AG04449 (cell line): ENCODE measurements around the gene DEPP1.

Experiments
- CTCF ChIA-PET: fragments of 350-600 bp; formaldehyde crosslinking; extraction: SDS; loops from one replicate; lab custom pipeline; 2021; ENCODE audit warnings: antibody characterized with exemption; lab: Yijun Ruan, JAX
- POLR2A ChIA-PET: fragments of 400-600, 350-600 bp; formaldehyde crosslinking; extraction: SDS; loops from one replicate; lab custom pipeline; 2020; ENCODE audit warnings: antibody characterized with exemption, inconsistent platforms; lab: Yijun Ruan, JAX
- DNase-seq: peaks from one replicate; pipeline ENCODE4 v3.0.0-alpha.2; 2010; ENCODE audit warnings: low read depth, low spot score
- H3K4me3 ChIP-seq: 2 replicates; pipeline ENCODE4 v1.5.1; 2011; ENCODE audit warnings: low read depth, mild to moderate bottlenecking, control low read depth, low read length
- CTCF ChIP-seq: IDR thresholded peaks from one replicate; pipeline ENCODE4 v1.5.1; 2011; ENCODE audit warnings: mild to moderate bottlenecking, moderate library complexity, low read length, control low read depth, inconsistent platforms; ENCODE audit not compliant: insufficient read depth; ENCODE audit errors: missing control alignments

The DEPP1 gene

GRCh38 chr10:44927352-44927751 lies 51.3 kb downstream of the DEPP1 start:
- no peak for TF ChIP-seq CTCF
- DNase-seq = no peak
- CTCF ChIA-PET = interaction anchor here (1.0 to 1.9 kb wide), 2 partner anchors 14 to 48 kb away, joined by 3 to 4 read pairs; no protein-coding TSS in a partner anchor
- POLR2A ChIA-PET = no interaction called here
- H3K4me3 ChIP-seq = no peak overlapping the region

- POLR2A ChIA-PET = no interaction called here
- no peak for TF ChIP-seq CTCF
These were observed 51.8 kb downstream of the DEPP1 start for GRCh38 chr10:44926751-44927351.

More at GRCh38 chr10:44926751-44927351, 51.8 kb downstream of the DEPP1 start:
- no peak for DNase-seq
- CTCF ChIA-PET = interaction anchor here (1.0 kb wide), 1 partner anchor 49 kb away, joined by 3 read pairs; no protein-coding TSS in a partner anchor
- H3K4me3 ChIP-seq = no peak overlapping the region
